IPS-15b (cell line): ENCODE data around the gene SYT8.

Experiments used
- H3K27me3 ChIP-seq: one replicate; pipeline ENCODE4 v1.6.1; 2013; ENCODE audit warnings: low read length; ENCODE audit not compliant: control insufficient read depth, insufficient read depth
- H3K36me3 ChIP-seq: one replicate; pipeline ENCODE4 v1.6.1; 2013; ENCODE audit warnings: low read length; ENCODE audit not compliant: control insufficient read depth, insufficient read depth
- H3K4me1 ChIP-seq: one replicate; pipeline ENCODE4 v1.6.1; 2013; ENCODE audit warnings: mild to moderate bottlenecking, low read length; ENCODE audit not compliant: control insufficient read depth, insufficient read depth
- H3K4me3 ChIP-seq: one replicate; pipeline ENCODE4 v1.5.1; 2013; ENCODE audit warnings: low read depth, low read length
- H3K9ac ChIP-seq: one replicate; pipeline ENCODE4 v1.6.1; 2013; ENCODE audit warnings: low read depth, mild to moderate bottlenecking, low read length
- H3K9me3 ChIP-seq: one replicate; pipeline ENCODE4 v1.6.1; 2013; ENCODE audit warnings: mild to moderate bottlenecking, low read length; ENCODE audit not compliant: control insufficient read depth, insufficient read depth

SYT8 gene

DNA sequence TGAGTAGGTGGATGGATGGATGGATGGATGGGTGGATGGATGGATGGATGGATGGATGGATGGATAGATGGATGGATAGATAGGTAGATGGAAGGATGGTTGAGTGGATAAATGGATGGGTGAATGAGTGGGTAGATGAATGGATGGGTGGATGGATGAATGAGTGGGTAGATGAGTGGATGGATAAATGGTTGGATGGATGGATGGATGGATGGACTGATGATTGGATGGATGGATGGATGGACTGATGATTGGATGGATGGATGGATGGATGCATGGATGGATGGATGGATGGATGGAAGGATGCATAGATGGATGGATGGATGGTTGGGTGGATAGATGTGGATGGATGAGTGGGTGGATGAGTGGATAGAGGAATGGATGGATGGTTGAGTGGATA is 13.2 kb upstream of the SYT8 start:
- no peaks in the 10 kb centered on the region for H3K9me3 ChIP-seq
- no peaks in the 10 kb centered on the region for H3K27me3 ChIP-seq
- no peaks in the 10 kb centered on the region for H3K4me1 ChIP-seq
- no peak overlapping the region for H3K4me3 ChIP-seq
- H3K36me3 ChIP-seq: no peaks in the 10 kb centered on the region
- no peak overlapping the region for H3K9ac ChIP-seq

DNA sequence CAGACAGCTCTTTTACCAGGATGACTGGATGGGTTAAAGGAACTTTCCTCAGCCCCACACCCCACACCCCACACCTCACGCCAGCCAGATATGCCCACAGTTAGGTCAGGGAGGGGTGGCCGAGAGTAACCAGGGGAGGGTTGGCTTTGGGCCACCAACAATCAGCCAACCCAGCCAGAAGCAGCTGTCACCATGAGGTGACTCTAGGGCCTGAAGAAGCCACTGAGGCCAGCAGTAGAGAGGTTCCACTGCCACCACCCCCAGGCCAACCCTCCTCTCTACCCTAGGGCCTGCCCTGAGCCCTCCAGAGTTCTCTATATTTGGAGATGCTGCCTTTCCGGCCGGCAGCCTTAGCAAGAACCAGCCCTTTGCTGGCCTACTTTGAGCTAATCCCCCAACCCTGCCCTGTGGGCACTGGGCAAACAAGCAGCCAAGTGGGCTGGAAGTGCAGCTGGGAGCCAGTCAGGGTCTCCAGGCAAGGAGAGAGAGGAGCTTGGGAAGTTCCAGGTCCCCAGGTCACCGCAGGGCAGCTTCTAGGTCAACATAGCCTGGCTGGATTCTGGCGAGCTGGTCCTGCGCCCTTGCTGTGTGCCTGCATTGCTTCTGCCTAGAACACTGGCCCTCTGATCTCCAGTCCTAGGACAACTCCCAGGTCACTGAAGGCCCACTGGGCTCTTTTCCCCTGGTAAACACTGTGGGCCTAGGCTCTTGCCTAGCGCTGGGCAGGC is 12.0 kb upstream of the SYT8 start:
- Histone ChIP-seq H3K27me3 (no peaks in the 10 kb centered on the region), H3K4me3 (no peak overlapping the region), H3K9me3 (no peaks in the 10 kb centered on the region), H3K4me1 (no peaks in the 10 kb centered on the region), H3K9ac (no peak overlapping the region), H3K36me3 (no peaks in the 10 kb centered on the region)

DNA sequence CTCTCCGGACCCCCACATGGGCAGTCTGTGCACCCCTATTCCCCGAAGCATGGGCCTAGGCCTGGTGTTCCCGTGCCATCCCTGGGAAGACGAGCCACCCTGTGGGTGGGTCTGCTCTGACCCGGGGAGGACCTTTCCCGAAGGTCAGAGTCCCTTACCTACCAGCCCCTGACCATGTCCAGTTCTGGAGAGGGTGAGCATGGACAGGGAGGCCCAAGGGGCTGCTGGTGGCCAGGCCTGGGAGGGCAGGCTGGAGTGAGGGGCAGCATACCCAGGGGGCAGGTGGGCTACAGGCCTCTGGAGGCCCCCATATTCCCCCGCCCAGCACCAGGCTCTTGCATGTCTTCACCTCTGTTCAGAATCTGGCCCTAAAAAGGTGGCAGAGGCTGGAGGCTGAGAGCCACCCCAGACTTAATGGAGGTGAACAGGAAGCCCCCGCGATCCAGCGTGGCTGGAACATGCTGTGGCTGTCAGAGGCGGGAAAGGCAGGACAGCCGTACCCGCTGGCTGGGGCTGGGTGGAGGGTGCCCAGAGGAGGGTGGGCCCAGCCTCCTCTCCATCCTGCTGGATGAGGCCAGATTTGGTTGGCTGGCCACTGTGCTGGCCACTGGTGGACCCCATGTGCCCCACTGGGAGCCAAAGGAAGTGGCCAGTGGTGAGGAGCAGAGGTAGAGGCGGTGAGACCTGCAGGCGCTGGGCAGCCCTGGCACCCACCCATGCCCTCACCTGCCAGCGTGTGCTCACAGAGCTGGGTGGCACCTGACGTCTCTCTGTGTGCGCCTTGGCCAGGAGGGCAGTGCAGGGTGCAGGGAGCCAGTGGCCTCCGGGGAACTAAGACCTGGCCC is 11.2 kb upstream of the SYT8 start:
- no peaks in the 10 kb centered on the region for H3K27me3 ChIP-seq
- H3K36me3 ChIP-seq: no peaks in the 10 kb centered on the region
- H3K4me3 ChIP-seq: no peak overlapping the region
- H3K9ac ChIP-seq: no peak overlapping the region
- H3K9me3 ChIP-seq: no peaks in the 10 kb centered on the region
- H3K4me1 ChIP-seq: no peaks in the 10 kb centered on the region

DNA sequence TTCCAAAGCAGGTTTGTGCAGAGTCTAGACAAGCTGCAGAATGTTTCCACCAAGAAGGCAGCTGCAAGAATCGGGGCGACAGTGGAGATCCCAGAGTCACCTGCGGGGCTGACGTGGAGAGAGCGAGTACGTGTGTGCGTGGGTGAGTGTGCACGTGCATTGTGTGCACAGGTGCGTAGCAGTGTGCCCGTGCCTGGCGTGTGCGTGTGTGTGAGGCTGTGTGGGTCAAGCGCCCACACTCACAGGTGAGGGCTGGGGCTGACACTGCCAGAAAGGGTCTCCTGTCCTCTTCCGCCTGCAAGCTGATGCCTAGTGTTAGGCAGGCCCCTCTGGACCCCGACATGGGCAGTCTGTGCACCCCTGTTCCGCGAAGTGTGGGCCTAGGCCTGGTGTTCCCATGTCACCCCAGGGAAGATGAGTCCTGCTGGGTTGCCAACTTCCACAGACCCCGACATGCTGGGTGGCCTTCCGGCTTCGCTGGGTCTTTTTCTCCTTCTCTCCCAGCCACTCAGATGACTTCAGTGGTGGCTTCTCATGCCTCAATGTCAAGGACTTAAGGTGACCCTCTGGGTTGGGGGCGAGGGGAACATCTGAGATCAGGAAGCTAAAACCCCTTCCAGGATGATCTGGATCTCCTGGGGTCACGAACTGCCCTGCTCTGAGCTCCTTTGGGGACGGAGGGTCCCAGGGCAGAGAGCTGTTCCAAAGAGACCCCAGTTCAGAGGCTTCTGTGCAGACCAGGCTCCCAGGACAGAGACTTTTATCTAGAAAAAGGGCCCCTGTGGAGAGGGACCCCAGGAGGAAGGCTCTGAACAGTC is 10.4 kb upstream of the SYT8 start:
- H3K36me3 ChIP-seq: no peaks in the 10 kb centered on the region
- no peak overlapping the region for H3K9ac ChIP-seq
- no peaks in the 10 kb centered on the region for H3K27me3 ChIP-seq
- no peaks in the 10 kb centered on the region for H3K9me3 ChIP-seq
- H3K4me1 ChIP-seq: no peaks in the 10 kb centered on the region
- H3K4me3 ChIP-seq: no peak overlapping the region

DNA sequence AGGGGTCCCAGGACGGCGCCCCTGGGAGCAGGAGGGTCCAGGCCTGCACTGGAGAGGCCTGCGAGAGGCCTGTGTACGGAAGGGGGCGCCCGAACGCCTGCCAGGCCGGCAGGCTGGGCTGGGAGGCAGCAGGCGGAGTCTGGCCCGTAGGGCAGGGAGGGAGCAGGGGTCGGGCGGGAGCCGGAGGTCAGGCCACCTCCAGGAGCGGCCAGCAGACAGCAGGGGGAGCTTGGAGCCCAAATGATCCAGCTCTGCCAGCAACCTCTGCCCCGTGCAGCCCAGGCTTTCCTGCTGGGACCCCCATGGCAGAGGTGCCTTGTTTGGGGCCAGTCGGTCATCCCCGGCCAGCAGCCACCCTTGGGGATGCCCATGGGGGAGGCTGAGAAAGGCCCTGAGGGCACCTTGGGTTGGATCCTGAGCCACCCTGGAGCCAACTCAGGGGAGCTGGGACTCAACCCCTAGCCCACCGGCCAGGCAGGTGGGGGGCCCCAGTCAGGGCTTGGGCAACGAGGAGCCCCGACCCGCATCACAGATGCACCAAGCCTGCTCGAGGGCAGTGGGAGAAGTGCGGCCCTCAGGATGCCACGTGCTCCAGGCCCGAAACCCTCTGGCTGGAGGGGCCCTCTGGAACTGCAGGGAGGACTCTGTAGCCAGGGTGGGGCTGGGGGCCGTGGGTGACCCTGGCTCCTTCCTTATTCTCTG is 9.6 kb upstream of the SYT8 start:
- no peaks in the 10 kb centered on the region for H3K4me1 ChIP-seq
- no peaks in the 10 kb centered on the region for H3K27me3 ChIP-seq
- H3K36me3 ChIP-seq: no peaks in the 10 kb centered on the region
- H3K4me3 ChIP-seq: no peak overlapping the region
- H3K9me3 ChIP-seq: no peaks in the 10 kb centered on the region
- no peak overlapping the region for H3K9ac ChIP-seq

DNA sequence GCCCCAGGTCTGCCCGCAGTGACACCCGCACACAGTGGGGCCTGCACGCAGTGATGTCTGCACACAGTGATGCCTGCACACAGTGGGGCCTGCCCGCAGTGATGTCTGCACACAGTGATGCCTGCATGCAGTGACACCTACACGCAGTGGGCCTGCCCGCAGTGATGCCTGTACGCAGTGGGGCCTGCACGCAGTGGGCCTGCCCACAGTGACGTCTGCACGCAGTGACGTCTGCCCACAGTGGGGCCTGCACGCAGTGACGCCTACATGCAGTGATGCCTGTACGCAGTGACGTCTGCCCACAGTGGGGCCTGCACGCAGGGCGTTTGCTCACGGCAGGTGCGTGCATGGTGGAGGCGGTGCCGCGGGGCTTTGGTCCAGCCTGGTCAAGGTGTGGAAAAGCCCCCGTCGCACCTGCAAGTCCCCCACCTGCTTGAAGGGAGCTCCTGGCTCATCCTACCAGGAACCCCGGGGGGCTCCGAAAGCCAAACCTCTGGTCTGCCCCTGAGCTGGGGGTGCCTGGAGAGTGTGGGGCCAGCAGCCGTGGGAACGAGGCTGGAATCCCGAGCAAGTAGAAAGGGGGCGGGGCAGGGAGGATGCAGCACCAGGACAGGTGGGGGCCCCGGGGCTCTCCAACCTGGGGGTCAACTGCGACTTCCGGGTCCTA is 8.9 kb upstream of the SYT8 start:
- H3K36me3 ChIP-seq: no peaks in the 10 kb centered on the region
- no peaks in the 10 kb centered on the region for H3K4me1 ChIP-seq
- no peak overlapping the region for H3K4me3 ChIP-seq
- no peak overlapping the region for H3K9ac ChIP-seq
- no peaks in the 10 kb centered on the region for H3K27me3 ChIP-seq
- no peaks in the 10 kb centered on the region for H3K9me3 ChIP-seq

- Histone ChIP-seq H3K9ac (no peak overlapping the region), H3K4me3 (no peak overlapping the region), H3K36me3 (no peaks in the 10 kb centered on the region), H3K9me3 (no peaks in the 10 kb centered on the region), H3K4me1 (no peaks in the 10 kb centered on the region), H3K27me3 (no peaks in the 10 kb centered on the region)
Measured at GRCh38 chr11:1826552-1827094, 8.2 kb upstream of the SYT8 start.

GRCh38 chr11:1827095-1827813 is 7.5 kb upstream of the SYT8 start:
- Histone ChIP-seq H3K36me3 (no peaks in the 10 kb centered on the region), H3K27me3 (no peaks in the 10 kb centered on the region), H3K9me3 (no peaks in the 10 kb centered on the region), H3K9ac (no peak overlapping the region), H3K4me3 (no peak overlapping the region), H3K4me1 (no peaks in the 10 kb centered on the region)

DNA sequence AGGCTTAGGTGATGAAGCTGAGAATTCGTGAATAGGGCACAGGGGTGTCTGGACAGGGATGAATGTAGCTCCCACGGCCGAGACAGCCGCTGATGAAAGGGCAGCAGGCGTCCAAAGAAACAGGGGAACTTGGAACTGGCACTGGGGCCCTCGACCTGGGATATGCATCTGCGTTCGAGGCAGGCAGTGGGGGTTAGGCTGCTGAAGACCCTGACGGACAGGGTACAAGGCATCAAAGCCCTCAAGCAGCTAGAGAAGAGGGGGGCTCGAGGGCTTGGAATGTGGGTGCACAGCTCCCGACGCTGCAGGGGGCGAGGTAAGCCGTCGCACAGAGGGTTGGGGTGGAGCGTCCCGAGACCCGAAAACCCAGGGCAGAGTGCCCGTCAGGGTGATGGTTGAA is 6.9 kb upstream of the SYT8 start:
- Histone ChIP-seq H3K9me3 (no peaks in the 10 kb centered on the region), H3K9ac (no peak overlapping the region), H3K4me3 (no peak overlapping the region), H3K36me3 (no peaks in the 10 kb centered on the region), H3K4me1 (no peaks in the 10 kb centered on the region), H3K27me3 (no peaks in the 10 kb centered on the region)

- Histone ChIP-seq H3K4me3 (no peak overlapping the region), H3K36me3 (no peaks in the 10 kb centered on the region), H3K9me3 (no peaks in the 10 kb centered on the region), H3K27me3 (no peaks in the 10 kb centered on the region), H3K9ac (no peak overlapping the region), H3K4me1 (no peaks in the 10 kb centered on the region)
Measured at GRCh38 chr11:1828542-1828941, 6.2 kb upstream of the SYT8 start.
